MM.1S (cell line): ENCODE results near the gene GOLGA3.

Experiments used
- DNase-seq: peaks from one replicate; pipeline ENCODE4 v3.0.0-alpha.2; 2015
- H2AFZ ChIP-seq: fragments of 300-600 bp; sonication (generic); 2 replicates; pipeline ENCODE4 v1.6.0; 2016; ENCODE audit warnings: antibody characterized with exemption, low read length
- H3F3A ChIP-seq: fragments of 300-600 bp; sonication (generic); 2 replicates; pipeline ENCODE4 v1.6.1; 2016; ENCODE audit warnings: mild to moderate bottlenecking, antibody characterized with exemption, low read length, moderate library complexity, mixed read lengths; ENCODE audit not compliant: insufficient read depth
- H3K27ac ChIP-seq: fragments of 300-600 bp; sonication (generic); 2 replicates; pipeline ENCODE4 v1.5.1; 2016; ENCODE audit warnings: mild to moderate bottlenecking, low read length
- H3K27me3 ChIP-seq: fragments of 300-600 bp; sonication (generic); replicated peaks from 2 replicates; pipeline ENCODE4 v1.6.0; 2016; ENCODE audit warnings: low read length; ENCODE audit not compliant: insufficient read depth
- H3K36me3 ChIP-seq: fragments of 300-600 bp; sonication (generic); replicated peaks from 2 replicates; pipeline ENCODE4 v1.6.1; 2016; ENCODE audit warnings: mild to moderate bottlenecking, low read length, mixed read lengths; ENCODE audit not compliant: insufficient read depth
- H3K4me1 ChIP-seq: fragments of 300-600 bp; sonication (generic); 2 replicates; pipeline ENCODE4 v1.6.1; 2016; ENCODE audit warnings: low read length, mixed read lengths
- H3K4me2 ChIP-seq: fragments of 300-600 bp; sonication (generic); 2 replicates; pipeline ENCODE4 v1.6.0; 2016; ENCODE audit warnings: low read depth, low read length
- H3K4me3 ChIP-seq: fragments of 300-600 bp; sonication (generic); 2 replicates; pipeline ENCODE4 v1.5.1; 2016; ENCODE audit warnings: low read length, mixed read lengths
- H3K79me2 ChIP-seq: fragments of 300-600 bp; sonication (generic); 2 replicates; pipeline ENCODE4 v1.6.1; 2016; ENCODE audit warnings: mixed run types, low read length, mixed read lengths
- H3K9ac ChIP-seq: fragments of 300-600 bp; sonication (generic); 2 replicates; pipeline ENCODE4 v1.6.1; 2016; ENCODE audit warnings: low read length, mixed read lengths
- H3K9me2 ChIP-seq: fragments of 300-600 bp; sonication (generic); replicated peaks from 2 replicates; pipeline ENCODE4 v1.6.1; 2016; ENCODE audit warnings: mild to moderate bottlenecking, low read length, mixed read lengths; ENCODE audit not compliant: insufficient read depth
- H3K9me3 ChIP-seq: fragments of 300-600 bp; sonication (generic); replicated peaks from 2 replicates; pipeline ENCODE4 v1.6.1; 2016; ENCODE audit warnings: mild to moderate bottlenecking, low read length, mixed read lengths; ENCODE audit not compliant: insufficient read depth
- H4K20me1 ChIP-seq: fragments of 300-600 bp; sonication (generic); 2 replicates; pipeline ENCODE4 v1.6.1; 2016; ENCODE audit warnings: mild to moderate bottlenecking, low read length, moderate library complexity, mixed read lengths; ENCODE audit not compliant: insufficient read depth
- CTCF ChIP-seq: fragments of 300-600 bp; sonication (generic); IDR thresholded peaks from 2 replicates; pipeline ENCODE4 v1.5.1; 2016; ENCODE audit warnings: antibody characterized with exemption, low read length, mixed read lengths
- EZH2 ChIP-seq: fragments of 300-600 bp; sonication (generic); optimal IDR thresholded peaks from 2 replicates; pipeline ENCODE3; 2017; ENCODE audit warnings: low read depth, mild to moderate bottlenecking, antibody characterized with exemption, low read length, mixed read lengths
- EZH2phosphoT487 ChIP-seq: fragments of 300-600 bp; sonication (generic); IDR thresholded peaks from 2 replicates; pipeline ENCODE4 v1.6.1; 2018; ENCODE audit warnings: antibody characterized with exemption, low read length

The GOLGA3 gene

GRCh38 chr12:132740652-132741051 is 88.0 kb downstream of the GOLGA3 start:
- Histone ChIP-seq H3K36me3 (no peaks in the 10 kb centered on the region), H4K20me1 (no peaks in the 10 kb centered on the region), H3K9me2 (no peaks in the 10 kb centered on the region), H3F3A (no peaks in the 10 kb centered on the region), H3K4me1 (no peaks in the 10 kb centered on the region), H2AFZ (no peak overlapping the region), H3K9ac (no peak overlapping the region), H3K27ac (no peak overlapping the region), H3K4me2 (no peak overlapping the region), H3K79me2 (peaks cover 5% of the 10 kb centered on the region), H3K4me3 (no peak overlapping the region), H3K27me3 (no peaks in the 10 kb centered on the region), H3K9me3 (no peaks in the 10 kb centered on the region)
- TF ChIP-seq CTCF (no peak), EZH2 (no peak), EZH2phosphoT487 (no peak)
- no peak for DNase-seq

DNA sequence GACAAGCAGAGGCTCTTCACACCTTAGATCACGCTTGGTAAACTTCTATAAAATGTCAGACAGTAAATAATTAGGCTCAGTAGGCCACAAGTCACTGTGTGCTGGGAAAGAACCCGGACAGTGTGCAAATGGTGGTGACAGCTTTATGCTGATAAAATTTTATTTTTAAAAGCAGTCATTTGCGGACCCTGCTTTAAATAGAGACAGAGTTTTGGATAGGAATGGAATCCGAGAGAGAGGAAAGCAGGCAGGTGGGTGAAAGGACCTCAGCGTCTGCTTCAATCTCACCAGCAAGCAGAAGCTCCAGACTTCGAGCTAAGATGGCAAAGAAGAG is 88.4 kb downstream of the GOLGA3 start:
- no peaks in the 10 kb centered on the region for H3K27me3 ChIP-seq
- H4K20me1 ChIP-seq: no peaks in the 10 kb centered on the region
- H3K36me3 ChIP-seq: no peaks in the 10 kb centered on the region
- H3K9me2 ChIP-seq: no peaks in the 10 kb centered on the region
- H3K4me3 ChIP-seq: no peak overlapping the region
- peaks cover 5% of the 10 kb centered on the region for H3K79me2 ChIP-seq
- H3K4me2 ChIP-seq: no peak overlapping the region
- H3F3A ChIP-seq: no peaks in the 10 kb centered on the region
- H3K27ac ChIP-seq: no peak overlapping the region
- TF ChIP-seq EZH2phosphoT487: no peak
- no peak for TF ChIP-seq EZH2
- TF ChIP-seq CTCF: no peak
- H3K9me3 ChIP-seq: no peaks in the 10 kb centered on the region
- no peak overlapping the region for H2AFZ ChIP-seq
- no peaks in the 10 kb centered on the region for H3K4me1 ChIP-seq
- no peak overlapping the region for H3K9ac ChIP-seq
- DNase-seq: no peak

DNA sequence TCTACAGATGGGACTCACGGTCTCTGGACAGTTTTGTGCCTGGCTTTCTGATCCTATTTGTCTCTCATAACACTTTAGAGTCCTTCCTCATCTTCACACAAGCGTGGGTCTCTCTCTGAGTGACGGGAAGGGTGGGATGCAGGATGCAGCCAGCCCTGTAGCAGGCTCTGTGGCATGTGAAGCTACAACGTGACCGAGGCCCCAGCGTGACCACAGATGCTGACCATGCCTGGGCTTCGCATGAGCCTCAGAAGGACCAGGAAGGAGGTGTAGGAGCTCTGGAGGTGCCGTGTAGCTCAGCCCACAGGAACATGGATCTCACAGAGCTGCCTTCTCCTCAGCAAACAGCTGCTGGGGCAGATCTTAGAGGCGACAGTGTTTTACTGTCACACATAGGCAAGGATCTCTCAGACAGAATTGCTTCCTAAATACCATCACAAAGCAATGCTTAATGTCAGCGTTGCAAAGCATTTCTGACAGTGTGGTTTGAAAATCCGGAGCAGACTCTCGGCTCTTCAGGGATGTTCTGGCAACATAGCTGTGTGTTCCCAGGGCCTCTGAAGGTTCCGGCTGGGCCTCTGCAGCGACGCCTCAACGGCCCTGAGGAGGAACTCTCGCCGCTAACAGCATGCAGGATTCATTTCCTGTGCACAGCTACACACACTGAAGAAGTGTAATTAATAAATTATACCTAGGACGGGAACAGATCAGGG is 88.9 kb downstream of the GOLGA3 start:
- no peak overlapping the region for H3K4me3 ChIP-seq
- H3K27ac ChIP-seq: no peak overlapping the region
- H3K9ac ChIP-seq: no peak overlapping the region
- TF ChIP-seq EZH2phosphoT487 (no peak), EZH2 (no peak), CTCF (no peak)
- H3K9me2 ChIP-seq: no peaks in the 10 kb centered on the region
- H3K9me3 ChIP-seq: no peaks in the 10 kb centered on the region
- no peaks in the 10 kb centered on the region for H3K27me3 ChIP-seq
- no peaks in the 10 kb centered on the region for H3K4me1 ChIP-seq
- H3K79me2 ChIP-seq: peaks cover 5% of the 10 kb centered on the region
- H3K4me2 ChIP-seq: no peak overlapping the region
- no peaks in the 10 kb centered on the region for H3F3A ChIP-seq
- no peak overlapping the region for H2AFZ ChIP-seq
- no peak for DNase-seq
- no peaks in the 10 kb centered on the region for H3K36me3 ChIP-seq
- no peaks in the 10 kb centered on the region for H4K20me1 ChIP-seq
